ENCODE measurements around the gene TBX1.

Gene TBX1

GRCh38 chr22:19738664-19739447, 21.7 kb upstream of the TBX1 start:
- no peak for DNase-seq (ENCODE audit: low read depth)

GRCh38 chr22:19739448-19739895, 21.1 kb upstream of the TBX1 start:
- no peak for DNase-seq (ENCODE audit: low read depth)

- DNase-seq (ENCODE audit: low read depth): no peak
Measured at GRCh38 chr22:19739911-19740449, 20.6 kb upstream of the TBX1 start.

GRCh38 chr22:19740586-19740985, 20.0 kb upstream of the TBX1 start:
- no peak for DNase-seq (ENCODE audit: low read depth)

GRCh38 chr22:19741053-19741452, 19.5 kb upstream of the TBX1 start:
- no peak for DNase-seq (ENCODE audit: low read depth)

- no peak for DNase-seq (ENCODE audit: low read depth)
Measured at GRCh38 chr22:19742160-19743066, 18.2 kb upstream of the TBX1 start.

- no peak for DNase-seq (ENCODE audit: low read depth)
Measured at GRCh38 chr22:19743081-19743480, 17.5 kb upstream of the TBX1 start.

- no peak for DNase-seq (ENCODE audit: low read depth)
Measured at GRCh38 chr22:19743651-19744050, 16.9 kb upstream of the TBX1 start.

- DNase-seq (ENCODE audit: low read depth): no peak
Measured at GRCh38 chr22:19744350-19745006, 16.1 kb upstream of the TBX1 start.

- DNase-seq (ENCODE audit: low read depth): no peak
Measured at GRCh38 chr22:19745155-19746101, 15.2 kb upstream of the TBX1 start.

- no peak for DNase-seq (ENCODE audit: low read depth)
Measured at GRCh38 chr22:19746726-19747125, 13.9 kb upstream of the TBX1 start.

- DNase-seq (ENCODE audit: low read depth): no peak
Measured at GRCh38 chr22:19747551-19747950, 13.0 kb upstream of the TBX1 start.

GRCh38 chr22:19748139-19748538, 12.4 kb upstream of the TBX1 start:
- DNase-seq (ENCODE audit: low read depth): no peak

GRCh38 chr22:19748991-19749664, 11.4 kb upstream of the TBX1 start:
- no peak for DNase-seq (ENCODE audit: low read depth)

- no peak for DNase-seq (ENCODE audit: low read depth)
Measured at GRCh38 chr22:19749876-19750275, 10.7 kb upstream of the TBX1 start.

GRCh38 chr22:19750507-19751490, 9.8 kb upstream of the TBX1 start:
- no peak for DNase-seq (ENCODE audit: low read depth)

- DNase-seq (ENCODE audit: low read depth): no peak
Measured at GRCh38 chr22:19751497-19752245, 8.9 kb upstream of the TBX1 start.

GRCh38 chr22:19753090-19753842, 7.3 kb upstream of the TBX1 start:
- no peak for DNase-seq (ENCODE audit: low read depth)
